ENCODE data around the gene UBE2Q1.

Gene UBE2Q1

DNA sequence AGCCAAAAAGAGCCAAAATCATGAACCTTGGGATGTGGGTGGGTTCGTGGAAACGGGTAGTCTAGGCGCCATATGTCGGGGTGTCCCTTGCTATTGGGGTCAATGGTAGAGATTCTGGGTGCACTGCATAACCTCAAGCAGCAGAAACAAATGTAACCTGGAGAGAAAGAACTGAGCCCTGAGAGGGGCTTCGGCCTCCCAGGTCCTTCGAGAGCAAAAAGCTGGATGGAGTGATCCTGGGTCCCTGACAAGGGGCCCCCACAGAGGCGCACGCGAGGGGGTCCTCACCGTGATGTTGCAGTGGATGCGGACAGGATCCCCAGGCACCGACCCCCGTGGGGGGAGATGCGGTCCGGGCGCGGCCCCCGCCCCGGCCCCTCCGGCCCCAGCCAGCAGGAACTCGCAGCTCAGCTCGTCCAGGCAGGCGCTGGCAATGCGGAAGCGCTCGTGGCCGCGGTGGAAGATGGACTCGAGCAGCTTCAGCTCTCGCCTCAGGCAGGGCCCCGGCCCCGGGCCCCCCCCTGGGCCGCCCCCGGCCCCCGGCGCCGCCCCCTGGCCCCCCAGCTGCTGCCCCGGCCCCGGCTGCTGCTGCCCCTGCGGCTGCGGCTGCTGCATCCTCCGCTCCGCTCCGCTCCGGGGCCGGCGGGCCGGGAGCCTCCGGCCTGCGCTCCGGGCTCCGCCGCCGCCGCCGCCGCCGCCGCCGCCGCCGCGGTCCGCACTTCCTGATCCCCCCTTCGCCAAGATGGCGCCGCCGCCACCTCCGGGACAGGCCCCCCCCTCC, at the start of gene UBE2Q1:
Gene UBE2Q1, minus strand, starts transcription at position 724 of the 781 bp plus-strand sequence. Its CDS starts 109 bp downstream, at position 615.
- no peak for DNase-seq (ENCODE audit: low read depth, low spot score)

DNA sequence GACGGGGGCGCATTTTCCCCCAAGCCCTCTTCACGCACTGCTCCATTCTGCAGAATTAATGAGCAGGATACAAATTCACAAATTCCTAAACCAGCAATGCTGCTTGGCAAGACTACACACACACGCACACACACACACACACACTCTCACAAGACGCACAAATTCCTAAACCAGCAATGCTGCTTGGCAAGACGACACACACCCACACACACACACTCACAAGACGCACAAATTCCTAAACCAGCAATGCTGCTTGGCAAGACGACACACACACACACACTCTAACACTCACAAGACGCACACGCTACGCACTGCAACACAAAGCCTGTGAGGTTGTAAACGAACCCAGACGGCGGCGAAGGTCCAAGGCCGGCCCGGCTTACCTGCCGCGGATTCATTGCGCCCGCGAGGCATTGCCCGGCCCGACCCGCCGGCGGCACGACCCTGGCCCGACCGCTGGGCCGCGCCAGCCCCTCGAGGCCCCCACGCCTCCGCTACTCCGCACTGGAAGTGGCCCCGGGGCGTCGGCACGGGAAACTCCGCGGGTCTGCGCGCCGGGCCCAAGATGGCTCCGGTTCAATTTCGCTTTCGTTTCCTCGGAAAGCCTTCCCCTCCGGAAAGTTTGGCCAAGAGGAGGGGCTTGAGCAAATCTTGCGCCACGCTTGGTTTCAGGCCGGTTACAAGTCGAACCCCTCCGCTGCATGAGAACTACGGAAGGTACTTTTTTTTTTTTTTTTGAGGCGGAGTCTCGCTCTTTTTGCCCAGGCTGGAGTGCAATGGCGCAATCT, 49.3 kb upstream of the UBE2Q1 start, which contains the start of gene ADAR:
Gene ADAR, minus strand, starts transcription at position 578 of the 788 bp plus-strand sequence. Its CDS starts 180 bp downstream, at position 398.
- DNase-seq (ENCODE audit: low read depth, low spot score) = no peak

DNA sequence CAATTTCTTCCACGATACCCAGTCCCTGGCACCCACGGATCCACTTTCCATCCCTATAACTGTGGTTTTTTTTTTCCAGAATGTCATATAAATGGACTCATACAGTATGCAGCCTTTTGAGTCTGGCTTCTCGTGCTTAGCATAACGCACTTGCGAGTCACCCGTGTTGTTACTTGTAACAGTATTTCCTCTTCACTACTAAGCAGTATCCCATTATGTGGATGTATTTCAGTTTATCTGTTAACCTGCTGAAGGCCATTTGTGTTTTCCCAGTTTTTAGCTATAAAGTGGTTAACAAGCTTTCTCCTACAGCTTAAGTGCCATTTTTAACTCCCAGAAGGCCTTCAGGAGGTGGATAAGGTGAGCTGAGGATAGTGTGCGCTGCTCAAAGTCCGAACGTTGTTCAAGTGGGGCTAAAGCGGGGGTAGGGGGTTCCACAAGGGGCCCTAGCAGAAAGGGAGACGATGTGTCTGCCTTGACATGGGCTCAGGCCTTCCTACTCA, 48.7 kb upstream of the UBE2Q1 start:
- no peak for DNase-seq (ENCODE audit: low read depth, low spot score)

DNA sequence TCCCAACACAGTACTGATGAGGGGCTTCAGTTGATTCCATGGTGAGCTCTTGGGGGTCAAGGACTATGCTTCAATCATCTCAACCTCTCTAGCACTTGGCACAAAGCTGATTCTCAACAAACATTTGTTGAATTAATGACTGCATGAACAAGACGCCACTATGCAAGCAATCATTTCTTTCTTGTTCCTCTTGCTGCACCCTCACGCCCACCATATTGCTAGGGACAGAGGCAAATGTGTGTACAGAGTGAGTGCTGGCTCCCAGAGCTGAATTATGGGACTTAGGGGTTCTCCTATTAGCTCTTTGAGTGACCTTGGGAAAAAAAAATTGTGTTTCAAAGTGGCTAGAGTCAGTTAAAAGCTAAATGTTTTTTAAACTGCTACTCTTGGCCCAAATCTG, 47.1 kb upstream of the UBE2Q1 start:
- no peak for DNase-seq (ENCODE audit: low read depth, low spot score)

DNA sequence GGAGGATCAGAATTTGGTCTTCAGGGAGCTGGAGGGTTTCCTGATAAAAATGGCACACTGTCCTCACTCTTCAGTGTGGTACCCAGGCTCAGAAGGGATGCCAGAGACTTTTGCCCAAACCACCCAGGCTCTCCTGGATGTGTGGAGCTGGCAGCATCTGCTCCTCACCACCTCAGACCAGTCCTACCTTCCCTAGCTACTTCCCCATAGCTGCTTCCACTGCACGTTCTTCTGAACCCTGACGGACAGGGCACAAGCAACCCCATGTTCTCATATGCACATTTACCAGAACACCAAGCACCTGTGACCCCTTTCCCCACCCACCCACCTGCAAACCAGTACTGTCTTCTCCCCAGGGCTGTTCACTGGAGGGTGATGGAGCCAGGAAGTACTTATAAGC, 44.9 kb upstream of the UBE2Q1 start:
- no peak for DNase-seq (ENCODE audit: low read depth, low spot score)

DNA sequence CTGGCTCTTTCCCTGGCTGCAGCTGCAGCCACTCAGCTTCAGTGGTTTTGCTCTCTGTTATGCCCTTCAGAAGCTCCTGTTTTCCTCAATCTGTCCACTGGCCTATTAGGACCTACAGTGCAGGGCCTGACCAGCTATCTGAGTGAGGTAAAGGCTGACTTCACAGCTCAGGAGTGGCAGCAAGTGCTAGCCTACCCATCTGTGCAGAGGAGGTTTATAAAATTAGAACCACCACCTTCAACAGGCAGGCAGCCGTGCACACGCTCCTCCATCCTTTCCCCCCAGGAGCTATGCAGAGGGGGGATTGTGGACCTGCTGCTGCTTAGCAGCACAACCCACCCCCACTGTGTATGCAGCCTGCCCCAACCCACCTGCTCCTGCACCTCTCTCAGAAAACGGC, 41.2 kb upstream of the UBE2Q1 start:
- no peak for DNase-seq (ENCODE audit: low read depth, low spot score)

DNA sequence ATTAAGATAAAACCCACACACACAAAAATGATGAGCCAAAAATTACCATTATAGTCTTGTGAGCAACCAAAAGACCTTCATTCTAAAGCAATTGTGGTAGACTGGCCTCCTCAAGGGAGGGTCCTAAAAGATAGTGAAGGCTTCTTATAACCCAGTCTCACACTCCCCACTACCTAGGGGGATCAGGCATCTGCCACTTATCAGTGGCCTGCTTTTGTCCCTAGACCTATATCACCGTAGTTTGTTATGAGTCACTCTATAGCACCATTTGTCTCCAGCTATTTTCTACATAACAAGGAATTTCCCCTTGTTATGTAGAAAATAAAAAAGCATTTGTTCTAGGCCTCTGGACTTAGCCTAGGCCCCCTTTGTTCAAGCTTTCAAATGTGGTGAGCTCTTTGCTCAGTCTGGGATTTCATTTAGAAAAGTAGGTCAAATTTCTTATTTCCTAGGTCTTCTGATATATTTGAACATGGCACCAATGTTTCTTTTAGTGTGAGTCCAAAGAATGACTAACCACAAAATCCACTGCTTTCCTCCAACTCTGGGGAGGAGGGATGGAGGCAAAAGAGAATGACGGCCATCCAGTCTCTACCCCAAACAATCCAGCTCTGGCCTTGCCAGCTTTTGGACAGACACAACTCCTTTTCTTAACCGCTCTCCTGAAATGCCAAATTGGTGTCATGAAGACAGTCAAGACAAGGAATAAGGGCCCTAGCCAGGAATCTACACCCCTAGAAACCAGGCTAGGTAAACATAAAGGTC, 40.6 kb upstream of the UBE2Q1 start:
- DNase-seq (ENCODE audit: low read depth, low spot score) = no peak

DNA sequence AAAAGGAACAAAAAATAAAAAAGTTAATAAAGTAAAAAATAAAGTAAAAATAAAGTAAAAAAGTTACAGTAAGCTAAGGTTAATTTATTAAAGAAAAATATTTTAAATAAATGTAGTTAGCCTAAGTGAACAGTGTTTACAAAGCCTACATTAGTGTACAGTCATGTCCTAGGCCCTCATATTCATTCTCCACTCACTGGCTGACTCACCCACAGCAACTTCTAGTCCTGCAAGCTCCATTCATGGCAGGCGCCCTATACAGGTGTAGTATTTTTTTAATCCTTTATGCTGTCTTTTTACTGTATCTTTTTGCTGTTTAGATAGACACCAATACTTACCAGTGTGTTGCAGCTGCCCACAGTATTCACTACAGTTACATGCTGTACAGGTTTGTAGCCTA, 37.2 kb upstream of the UBE2Q1 start:
- DNase-seq (ENCODE audit: low read depth, low spot score) = no peak

DNA sequence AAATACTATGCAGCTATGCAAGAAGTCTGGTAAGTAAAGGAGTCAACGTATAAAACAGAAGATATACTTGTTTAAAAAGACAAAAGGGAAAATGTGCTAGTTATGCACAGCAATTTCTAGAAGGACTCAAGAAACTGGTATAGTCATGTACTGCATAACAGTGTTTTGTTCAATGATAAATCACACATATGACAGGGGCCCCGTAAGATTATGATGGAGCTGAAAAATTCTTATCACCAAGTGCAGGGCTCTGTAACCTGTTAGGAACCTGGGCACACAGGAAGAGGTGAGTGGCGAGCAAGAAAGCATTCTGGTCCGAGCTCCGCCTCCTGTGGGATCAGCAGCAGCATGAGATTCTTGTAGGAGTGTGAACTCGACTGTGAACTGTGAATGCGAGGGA, 36.3 kb upstream of the UBE2Q1 start:
- no peak for DNase-seq (ENCODE audit: low read depth, low spot score)

DNA sequence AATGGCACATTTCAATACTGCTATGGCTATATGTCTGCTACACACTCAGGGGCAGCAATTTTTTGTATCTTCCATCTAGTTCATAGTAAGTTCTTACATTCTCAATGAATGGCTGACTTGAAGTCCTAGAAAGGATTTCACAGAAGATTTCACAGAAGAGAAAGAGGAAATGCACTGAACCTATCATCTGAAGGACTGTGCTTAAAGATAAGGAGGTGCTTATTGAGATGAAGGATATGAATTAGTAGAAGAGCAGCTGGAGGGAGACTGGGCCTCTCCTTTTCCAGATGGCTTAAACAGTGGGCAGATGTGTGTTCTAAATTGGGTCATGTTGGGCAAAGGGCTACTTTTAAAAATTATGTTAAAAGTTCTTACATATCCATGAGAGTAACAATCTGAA, 34.9 kb upstream of the UBE2Q1 start:
- no peak for DNase-seq (ENCODE audit: low read depth, low spot score)

DNA sequence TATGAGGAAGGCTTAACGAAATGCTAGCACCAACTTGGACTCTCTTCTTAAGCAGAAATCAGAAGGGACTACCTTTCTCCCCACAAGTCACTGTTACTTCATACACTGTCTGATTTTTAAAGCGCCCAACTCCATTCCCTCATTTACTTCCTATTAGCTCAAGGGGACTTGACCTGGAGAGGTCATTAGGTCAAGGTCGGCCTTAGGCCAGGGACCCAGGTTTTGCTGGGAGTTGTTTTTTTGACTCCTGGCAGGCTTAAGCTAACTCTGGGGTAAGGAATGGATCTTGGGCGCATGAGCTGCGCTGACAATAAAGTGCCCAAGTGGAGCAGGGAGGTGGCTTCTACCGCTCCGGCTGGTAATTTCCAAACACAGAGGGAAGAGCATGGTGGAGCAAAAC, 32.7 kb upstream of the UBE2Q1 start:
- DNase-seq (ENCODE audit: low read depth, low spot score) = no peak

DNA sequence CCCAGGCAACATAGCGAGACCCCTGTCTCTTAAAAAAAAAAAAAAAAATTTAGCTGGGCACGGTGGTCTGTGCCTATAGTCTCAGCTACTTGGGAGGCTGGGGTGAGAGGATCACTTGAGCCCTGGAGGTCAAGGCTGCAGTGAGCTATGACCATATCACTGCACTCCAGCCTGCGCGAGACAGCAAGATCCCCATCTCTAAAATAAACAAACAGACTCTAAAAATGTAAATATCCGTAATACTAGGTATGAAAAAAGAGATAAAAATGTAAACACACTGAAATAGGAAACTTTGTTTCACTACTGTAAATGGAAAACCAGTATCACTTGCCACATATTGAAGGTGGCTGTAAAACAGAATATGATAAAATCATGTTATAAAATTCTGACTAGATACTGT, 32.3 kb upstream of the UBE2Q1 start:
- no peak for DNase-seq (ENCODE audit: low read depth, low spot score)

DNA sequence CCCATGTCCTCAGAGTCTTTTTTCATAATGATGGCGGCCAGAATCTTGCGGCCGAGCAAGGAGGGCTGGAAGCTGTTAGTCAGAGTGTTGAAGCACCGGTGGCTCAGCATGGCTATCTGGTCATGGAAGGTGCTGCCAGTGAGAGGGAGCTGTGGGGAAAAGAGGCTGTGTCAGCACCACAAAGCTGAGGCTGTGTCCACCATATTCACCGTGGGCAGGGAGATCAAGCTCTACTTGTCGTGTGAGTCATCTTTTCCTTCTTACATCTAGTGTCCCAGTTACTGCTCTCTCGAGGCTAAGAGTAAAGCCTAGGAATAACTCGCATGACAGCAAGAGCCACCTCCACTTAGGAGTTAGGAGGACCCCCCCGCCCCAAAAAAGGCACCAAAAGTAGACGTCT, 31.3 kb upstream of the UBE2Q1 start:
- no peak for DNase-seq (ENCODE audit: low read depth, low spot score)

DNA sequence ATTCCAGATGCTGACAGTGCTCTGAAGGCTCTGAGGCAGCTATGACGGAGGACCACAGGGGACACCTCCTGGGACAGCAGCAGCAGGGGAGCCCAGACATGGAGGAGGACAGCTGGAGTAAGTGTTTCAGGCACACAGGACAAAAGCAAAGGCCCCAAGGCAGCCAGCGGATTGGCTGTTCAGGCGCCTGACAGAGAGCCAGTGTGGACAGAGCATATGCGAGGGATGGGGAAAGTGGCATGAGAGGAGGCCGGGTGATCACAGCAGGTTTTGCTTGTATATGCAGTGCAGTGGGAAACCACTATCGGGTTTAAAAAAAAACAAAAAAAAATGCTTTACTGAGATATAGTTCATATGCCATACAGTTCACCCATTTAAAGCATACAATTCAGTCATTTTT, 28.2 kb upstream of the UBE2Q1 start:
- DNase-seq (ENCODE audit: low read depth, low spot score) = no peak

DNA sequence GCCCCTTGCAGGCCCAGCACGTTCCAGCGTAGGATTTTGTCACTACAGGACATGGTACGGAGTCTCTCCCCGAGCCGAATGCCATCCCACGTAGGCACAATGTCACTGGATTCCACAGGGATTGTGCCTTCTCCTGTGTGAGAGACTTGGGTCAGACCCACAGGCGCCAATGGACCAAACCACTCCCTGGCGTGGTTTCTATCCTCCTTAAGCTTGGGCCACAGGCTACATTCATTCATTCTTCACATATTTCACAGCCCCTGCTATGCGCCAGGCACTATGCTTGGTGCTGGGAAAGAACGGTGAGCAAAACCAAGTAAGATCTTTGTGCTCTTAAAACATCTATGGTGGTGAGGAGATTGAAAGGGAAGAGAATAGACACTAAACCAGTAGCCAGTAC, 27.8 kb upstream of the UBE2Q1 start:
- no peak for DNase-seq (ENCODE audit: low read depth, low spot score)

DNA sequence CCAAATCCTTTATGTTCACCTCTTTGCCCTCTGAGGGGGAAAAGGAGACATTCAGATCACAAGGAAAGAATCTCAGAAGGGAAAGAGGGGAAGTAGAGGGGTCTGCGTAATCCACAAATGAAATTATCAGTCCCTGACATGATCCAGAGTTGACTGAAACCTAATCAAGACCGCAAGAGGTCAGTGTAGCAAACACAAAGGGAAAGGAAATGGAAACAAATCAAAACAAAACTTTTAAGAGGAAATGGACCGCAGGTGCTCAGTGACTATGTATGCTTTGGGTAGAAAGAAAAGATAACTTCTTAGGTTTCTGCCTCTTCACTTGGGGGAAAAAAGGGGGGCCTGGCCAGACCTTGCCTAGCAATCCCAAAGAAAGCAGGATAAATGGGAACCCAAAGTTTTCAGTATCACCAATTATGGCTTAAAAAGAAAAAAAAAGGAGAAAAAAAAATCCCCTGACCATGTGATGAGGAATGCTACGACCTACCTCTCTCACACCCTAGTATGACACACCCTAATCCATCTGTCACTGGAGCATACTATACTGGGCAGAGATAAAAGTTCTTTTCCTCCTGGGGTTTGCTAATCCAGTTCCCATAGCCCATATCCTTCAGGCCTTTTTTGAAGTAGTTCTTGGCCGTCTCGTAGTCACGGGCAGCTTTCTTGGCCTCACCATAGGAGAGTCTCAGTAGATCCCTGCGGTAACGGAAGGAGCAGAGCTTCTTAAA, 26.0 kb upstream of the UBE2Q1 start:
- no peak for DNase-seq (ENCODE audit: low read depth, low spot score)

DNA sequence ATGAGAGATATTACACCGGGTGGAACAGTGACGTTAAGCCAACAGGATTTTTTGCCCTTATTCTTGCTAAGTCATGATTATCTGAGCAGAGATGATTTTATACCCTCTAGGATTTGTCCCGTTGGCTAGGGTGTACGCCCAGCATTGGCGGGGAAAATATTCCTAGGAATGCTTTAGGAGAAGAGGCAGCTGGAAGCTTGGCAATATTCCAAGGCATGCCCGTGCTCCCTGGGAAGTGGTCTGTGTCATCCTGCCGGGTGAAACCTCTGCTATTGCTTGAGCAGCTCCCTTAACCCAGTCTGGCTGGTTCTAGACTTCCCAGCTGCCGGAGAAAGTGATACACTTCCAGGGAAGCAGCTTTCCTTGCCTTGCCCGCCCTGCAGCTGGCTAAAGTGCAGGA, 25.3 kb upstream of the UBE2Q1 start:
- no peak for DNase-seq (ENCODE audit: low read depth, low spot score)

DNA sequence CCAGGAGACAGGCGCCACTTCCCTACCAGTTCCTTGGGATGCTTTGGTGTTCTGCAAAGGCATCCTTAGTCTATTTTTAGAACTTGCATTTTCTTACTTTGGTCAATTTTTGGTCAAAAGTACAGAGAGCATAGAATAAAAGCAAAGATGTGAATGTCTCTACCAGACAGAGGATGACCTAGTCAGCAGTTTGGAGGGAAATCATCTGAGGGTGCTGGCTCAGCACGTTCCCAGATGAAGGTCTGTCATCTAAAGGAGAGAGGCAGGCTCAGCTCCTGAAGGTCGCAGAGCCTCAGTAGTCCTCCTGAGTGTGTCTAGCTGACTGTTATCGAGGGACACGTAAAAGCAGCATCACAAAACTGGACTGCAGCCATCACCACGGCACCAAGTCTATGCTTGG, 24.4 kb upstream of the UBE2Q1 start:
- DNase-seq (ENCODE audit: low read depth, low spot score) = no peak

DNA sequence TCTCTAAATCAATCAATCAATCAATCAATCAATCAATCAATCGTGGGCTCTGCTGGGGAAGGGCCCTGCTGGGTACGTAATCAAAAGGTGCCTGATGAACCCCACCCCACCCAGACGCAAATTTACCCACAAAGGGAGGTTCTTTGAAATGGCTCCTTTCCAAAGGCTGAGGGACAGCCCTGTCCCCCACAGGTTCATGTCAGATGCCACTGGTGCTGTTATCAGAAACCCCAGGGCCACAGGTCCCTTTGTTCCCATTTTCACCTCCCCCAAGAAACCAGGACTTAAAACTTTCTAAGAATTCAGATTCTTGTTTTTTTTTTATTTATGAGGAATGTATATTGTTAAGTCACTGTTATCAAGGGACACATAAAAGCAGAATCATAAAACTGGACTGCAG, 23.3 kb upstream of the UBE2Q1 start:
- no peak for DNase-seq (ENCODE audit: low read depth, low spot score)

DNA sequence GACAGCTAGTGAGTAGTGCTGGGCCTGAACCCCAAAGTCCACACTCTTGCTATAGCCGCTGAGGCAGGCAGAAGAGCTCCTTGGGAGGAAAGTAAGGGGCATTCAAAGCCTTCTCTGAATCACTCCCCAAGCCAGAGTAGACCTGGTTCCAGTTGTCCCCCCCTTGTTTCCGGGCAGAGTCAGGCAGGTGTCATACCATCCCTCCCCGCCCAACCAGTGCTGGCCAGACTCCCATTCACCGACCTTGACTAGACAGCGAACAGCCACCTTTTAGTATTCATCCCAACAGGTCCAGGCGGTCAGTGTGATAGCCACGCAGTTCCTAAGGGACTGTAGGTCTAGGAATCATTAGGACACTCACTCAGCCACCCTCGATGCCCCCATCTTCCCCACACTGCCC, 20.9 kb upstream of the UBE2Q1 start:
- no peak for DNase-seq (ENCODE audit: low read depth, low spot score)

DNA sequence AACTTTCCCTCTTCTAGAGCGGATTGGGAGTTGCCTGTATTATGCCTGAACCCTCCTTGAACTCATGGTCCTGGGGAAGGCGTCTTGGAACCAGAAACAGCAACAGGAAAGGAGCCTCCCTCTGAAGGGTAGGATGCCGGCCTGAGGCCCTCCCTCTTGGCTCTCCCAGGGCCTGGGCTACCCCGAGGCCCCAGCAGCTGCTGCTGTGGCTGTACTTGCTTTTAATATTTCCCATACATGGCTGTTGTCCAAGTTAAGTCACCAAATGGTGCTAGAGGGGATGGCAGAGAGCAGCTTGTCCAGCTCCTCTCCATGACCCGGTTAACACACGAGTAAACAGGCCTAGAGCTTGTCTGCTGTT, 19.6 kb upstream of the UBE2Q1 start:
- DNase-seq (ENCODE audit: low read depth, low spot score) = no peak

All from iPS DF 19.7 (cell line).